GM13976 (cell line): ENCODE measurements around the gene H2BK1.

Experiments
- DNase-seq: peaks from one replicate; pipeline ENCODE4 v3.0.0; 2012; ENCODE audit warnings: low spot score
- CTCF ChIP-seq: IDR thresholded peaks from 2 replicates; pipeline ENCODE4 v1.5.1; 2012; ENCODE audit warnings: borderline replicate concordance, mild to moderate bottlenecking; ENCODE audit not compliant: insufficient read depth; ENCODE audit errors: extremely low read depth, missing control alignments, control extremely low read depth
- in situ Hi-C: fragments of 300-500 bp; cut with MboI; formaldehyde crosslinking; loops from one replicate; pipeline ENCODE4 v1.12.0; 2022; ENCODE audit warnings: low sequenced_read_pairs, mixed read lengths, inconsistent platforms; ENCODE audit not compliant: unreplicated experiment

The H2BK1 gene

DNA sequence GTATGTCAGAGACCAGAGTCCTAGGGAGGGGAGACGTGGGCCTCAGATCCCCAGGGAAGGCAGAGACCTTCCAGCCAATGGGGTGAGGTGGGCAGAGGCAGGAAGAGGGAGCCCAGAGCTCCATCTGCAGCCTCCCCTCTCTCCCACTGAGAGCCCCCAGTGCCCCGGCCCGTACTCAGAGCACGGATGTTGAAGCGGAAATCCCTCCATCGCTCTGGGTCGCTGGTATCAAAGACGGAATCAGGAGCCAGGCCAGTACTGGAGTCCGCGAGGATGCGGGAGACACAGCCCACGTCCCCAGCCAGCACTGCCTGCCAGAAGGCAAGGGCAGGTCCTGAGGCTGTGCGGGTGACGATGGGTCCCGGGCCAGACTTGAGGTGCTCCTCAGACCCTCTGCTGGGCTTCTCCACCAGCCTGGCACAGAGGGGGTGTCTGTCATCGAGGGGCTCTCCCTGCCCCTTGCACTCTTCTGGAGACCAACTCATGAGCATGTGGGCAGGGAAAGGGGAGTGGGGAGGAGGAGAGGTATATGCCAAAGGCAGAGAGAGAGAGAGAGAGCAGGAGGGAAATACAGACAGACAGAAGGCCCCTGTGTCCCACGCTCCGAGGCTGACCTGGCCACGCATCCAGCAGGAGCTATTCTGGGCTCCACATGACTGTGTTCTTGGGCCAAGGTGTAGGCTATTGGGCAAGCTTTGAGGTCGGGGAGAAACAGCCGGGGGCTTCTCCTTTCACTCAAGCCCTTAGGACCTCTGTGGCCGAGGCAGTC, 23.5 kb downstream of the H2BK1 start, which contains the start of gene ASB10:
TSS of gene ASB10 (minus strand) at position 611 of the 769 bp plus-strand sequence. CDS start at position 491, 120 bp downstream.
- in situ Hi-C loops = no loop called here
- no peak for DNase-seq
- no peak for TF ChIP-seq CTCF

GRCh38 chr7:151185762-151186639, 24.3 kb downstream of the H2BK1 start:
- in situ Hi-C loops = no loop called here
- no peak for DNase-seq
- no peak for TF ChIP-seq CTCF

DNA sequence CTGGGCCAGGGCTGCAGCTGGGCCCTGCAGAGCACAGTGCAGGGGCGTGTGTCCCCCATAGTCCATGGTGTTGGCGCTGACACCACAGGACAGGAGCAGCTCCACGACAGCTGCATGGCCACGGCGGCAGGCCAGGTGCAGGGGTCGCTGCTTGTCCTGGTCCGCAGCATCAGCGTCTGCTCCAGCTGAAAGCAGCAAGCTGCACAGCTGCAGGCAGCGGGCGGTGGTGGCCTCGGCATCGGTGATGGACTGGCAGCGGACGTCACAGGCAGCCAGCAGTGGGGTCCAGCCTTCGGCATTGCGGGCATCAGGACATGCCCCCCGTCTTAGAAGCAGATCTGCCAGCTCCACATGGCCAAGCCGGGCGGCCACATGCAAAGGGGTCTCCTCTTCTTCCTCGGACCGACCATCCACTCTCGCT, 29.3 kb downstream of the H2BK1 start:
- in situ Hi-C loops = no loop called here
- TF ChIP-seq CTCF = no peak
- no peak for DNase-seq

DNA sequence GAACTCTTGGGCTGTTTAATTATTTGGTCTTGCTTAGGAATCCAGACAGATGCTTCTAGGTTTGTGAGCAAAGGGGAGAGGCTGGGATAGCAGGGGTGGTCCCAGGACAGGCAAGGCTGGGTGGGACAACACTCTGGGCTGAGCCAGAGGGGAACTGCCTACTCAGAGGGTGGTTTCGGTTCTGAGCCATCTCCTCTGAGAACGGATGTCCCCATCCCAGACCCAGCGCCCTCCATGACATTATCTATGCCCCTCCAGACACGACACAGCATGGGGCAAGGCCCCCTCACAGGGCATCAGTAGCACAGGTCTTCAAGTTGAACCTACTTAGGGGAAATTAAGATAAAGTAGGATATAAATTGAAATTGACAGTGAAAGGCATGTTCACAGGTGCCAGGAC, 30.3 kb downstream of the H2BK1 start:
- no peak for DNase-seq
- in situ Hi-C loops = no loop called here
- no peak for TF ChIP-seq CTCF

DNA sequence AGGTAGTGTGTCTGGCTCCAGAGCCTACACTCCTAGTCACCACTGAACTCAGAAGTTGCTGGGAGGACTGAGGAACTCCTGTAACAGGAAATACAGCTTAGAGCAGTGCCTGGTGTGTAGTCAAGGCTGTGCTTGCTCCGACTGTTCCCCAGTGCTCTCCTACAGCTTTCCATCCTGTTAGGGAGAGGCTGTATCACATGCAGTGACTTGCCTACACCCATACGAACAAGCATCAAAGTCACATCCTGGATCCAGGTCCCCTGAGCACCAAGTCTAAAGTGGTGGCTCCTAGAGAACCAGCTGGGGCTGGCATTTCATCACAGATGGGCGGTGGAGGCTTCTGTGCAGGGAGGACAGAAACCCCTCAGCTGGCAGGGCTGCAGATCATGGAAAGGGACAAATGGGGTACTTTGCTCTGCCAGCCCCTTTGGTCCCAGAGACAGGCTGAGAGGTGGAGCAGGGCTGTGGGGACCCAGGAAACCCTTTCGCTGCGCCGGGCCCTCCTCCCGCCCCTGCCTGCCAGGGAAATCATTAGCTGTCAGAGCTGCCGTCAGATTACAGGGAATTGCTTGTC, 30.9 kb downstream of the H2BK1 start:
- no peak for TF ChIP-seq CTCF
- in situ Hi-C loops = no loop called here
- no peak for DNase-seq

DNA sequence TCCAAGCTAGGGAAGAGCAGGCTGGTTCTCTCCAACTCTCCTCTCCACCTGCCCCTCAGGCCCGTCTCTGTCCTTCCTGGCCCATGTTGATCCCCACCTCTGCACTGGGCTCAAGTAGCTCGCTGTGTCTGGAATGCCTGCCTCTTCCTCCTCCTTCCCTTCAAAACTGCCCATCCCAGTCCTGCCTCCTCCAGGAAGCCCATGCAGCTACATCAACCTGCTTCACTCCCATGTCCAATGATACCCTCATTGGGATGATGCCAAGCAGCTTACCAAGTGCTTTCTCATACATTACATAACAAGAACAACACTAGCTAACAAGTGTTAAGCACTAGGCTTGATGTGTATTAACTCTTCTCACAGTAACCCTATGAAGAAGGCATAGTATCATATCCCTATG, 31.5 kb downstream of the H2BK1 start:
- in situ Hi-C loops = no loop called here
- TF ChIP-seq CTCF = no peak
- no peak for DNase-seq
